ENCODE measurements around the gene KRTAP5-10.
"Not testable (repeated sequence)": the region's sequence is repeated elsewhere in the genome, so short reads cannot be mapped to it uniquely, and the experiment has no call there.

Gene KRTAP5-10

DNA sequence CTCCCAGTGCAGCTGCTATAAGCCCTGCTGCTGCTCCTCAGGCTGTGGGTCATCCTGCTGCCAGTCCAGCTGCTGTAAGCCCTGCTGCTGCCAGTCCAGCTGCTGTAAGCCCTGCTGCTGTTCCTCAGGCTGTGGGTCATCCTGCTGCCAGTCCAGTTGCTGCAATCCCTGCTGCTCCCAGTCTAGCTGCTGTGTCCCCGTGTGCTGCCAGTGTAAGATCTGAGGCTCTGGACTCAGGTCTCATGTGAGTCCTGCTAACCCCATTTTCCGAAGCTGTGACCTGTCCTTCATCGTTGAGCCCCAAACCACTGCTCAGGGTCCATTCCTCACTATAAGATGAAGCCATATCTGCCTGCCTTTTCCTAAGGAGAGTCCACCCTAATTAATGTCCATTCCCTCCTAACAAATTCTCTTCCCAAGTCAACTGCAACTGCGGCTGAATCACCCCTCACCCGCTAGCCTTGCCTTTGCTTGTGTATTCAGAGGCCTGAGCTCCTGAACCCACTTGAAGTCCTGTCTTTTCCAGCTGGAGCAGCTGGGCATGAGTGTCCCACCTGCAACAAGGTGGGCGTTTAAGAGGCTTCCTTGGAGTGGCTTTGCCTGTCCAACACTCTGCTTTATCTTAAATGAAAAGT lies 37.7 kb upstream of the KRTAP5-10 start:
- H3K4me3 ChIP-seq (replicated peaks in 1 of 2; ENCODE audit: low read depth in 2 of 2, low read length in 2 of 2), result no peak overlapping the region
- TF ChIP-seq CTCF (IDR thresholded peaks at IDR 0.05; ENCODE audit: low read depth, low read length), result no peak
- DNase-seq (ENCODE audit: low read depth in 2 of 2), result no peak

DNA sequence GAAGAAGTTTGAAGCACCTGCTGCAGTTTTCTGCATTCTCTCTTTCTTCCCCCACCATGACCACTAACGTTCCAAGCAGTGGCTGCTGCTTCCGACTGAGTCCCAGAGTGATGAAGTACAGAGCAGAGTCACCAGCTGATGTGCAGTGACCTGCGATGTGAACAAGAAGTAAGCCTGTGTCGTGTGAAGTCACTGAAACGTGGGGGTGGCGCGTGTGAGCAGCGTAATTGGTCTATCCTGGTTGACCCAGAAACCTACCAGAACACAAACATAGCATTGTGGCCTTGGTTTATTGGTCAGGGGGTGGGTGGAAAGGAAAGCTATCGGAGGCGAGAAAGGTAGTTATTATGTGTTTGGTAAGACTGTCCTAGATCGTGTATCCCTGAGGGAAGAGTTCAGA lies 34.8 kb upstream of the KRTAP5-10 start:
- no peak for TF ChIP-seq CTCF (IDR thresholded peaks at IDR 0.05; ENCODE audit: low read depth, low read length)
- no peak overlapping the region for H3K4me3 ChIP-seq (replicated peaks in 1 of 2; ENCODE audit: low read depth in 2 of 2, low read length in 2 of 2)
- no peak for DNase-seq (ENCODE audit: low read depth in 2 of 2)

- no peak for TF ChIP-seq CTCF (IDR thresholded peaks at IDR 0.05; ENCODE audit: low read depth, low read length)
- H3K4me3 ChIP-seq (replicated peaks in 1 of 2; ENCODE audit: low read depth in 2 of 2, low read length in 2 of 2), result no peak overlapping the region
- DNase-seq (ENCODE audit: low read depth in 2 of 2), result no peak
Measured at GRCh38 chr11:71532036-71532610, 33.2 kb upstream of the KRTAP5-10 start.

DNA sequence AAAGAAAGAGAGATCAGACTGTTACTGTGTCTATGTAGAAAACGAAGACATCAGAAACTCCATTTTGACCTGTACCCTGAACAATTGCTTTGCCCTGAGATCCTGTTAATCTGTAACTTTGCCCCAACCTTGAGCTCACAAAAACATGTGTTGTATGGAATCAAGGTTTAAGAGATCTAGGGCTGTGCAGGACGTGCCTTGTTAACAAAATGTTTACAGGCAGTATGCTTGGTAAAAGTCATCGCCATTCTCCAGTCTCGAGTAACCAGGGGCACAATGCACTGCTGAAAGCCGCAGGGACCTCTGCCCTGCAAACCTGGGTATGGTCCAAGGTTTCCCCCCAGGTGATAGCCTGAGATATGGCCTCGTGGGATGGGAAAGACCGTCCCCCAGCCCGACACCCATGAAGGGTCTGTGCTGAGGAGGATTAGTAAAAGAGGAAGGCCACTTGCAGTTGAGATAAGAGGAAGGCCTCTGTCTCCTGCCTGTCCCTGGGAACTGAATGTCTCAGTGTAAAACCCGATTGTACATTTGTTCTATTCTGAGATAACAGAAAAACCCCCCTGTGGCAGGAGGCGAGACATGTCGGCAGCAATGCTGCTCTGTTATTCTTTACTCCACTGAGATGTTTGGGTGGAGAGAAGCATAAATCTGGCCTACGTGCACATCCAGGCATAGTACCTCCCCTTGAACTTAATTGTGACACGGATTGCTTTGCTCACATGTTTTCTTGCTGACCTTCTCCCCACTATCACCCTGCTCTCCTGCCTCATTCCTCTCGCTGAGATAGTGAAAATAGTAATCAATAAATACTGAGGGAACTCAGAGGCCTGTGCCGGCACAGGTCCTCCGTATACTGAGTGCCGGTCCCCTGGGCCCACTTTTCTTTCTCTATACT lies 30.4 kb upstream of the KRTAP5-10 start:
- H3K4me3 ChIP-seq (replicated peaks in 1 of 2; ENCODE audit: low read depth in 2 of 2, low read length in 2 of 2); DNase-seq (ENCODE audit: low read depth in 2 of 2): not testable (repeated sequence)

DNA sequence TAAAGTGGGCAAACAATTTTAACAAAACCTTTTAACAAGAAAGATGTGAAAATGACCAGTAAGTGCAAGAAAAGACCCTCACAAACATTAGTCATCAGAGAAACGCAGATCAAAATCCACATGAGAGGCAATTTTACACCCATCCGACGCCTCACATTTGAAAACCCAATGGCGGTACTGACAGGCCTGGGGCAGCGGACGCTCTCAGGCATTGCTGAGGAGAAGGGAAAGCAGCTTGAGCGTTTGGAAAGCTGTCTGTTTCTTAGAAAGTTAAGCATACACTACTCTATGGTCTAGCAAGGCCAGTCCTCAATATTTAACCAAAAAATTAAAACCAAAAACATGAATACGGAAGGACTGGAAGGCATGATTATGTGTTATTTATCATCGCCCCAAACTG lies 29.5 kb upstream of the KRTAP5-10 start:
- no peak overlapping the region for H3K4me3 ChIP-seq (replicated peaks in 1 of 2; ENCODE audit: low read depth in 2 of 2, low read length in 2 of 2)
- DNase-seq (ENCODE audit: low read depth in 2 of 2), result no peak
- no peak for TF ChIP-seq CTCF (IDR thresholded peaks at IDR 0.05; ENCODE audit: low read depth, low read length)

DNA sequence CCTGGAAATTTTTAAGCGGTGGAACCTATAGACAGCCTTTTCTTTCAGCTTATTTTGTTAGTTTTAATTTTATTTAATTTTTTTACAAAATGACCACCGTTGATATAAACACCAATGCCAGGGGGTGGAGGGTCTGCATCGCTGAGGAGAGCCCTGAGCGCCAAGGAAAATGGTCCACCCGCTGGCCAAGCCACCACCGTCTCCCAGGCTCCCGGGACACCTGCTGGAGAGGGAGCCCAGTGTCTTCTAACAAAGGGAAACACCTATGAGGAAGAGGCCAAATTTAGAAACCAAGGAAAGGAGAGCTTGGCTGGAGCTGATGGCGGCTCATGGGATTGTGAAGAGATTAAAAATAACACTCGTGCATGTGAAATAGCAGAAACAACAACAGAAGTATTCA lies 27.8 kb upstream of the KRTAP5-10 start:
- H3K4me3 ChIP-seq (replicated peaks in 1 of 2; ENCODE audit: low read depth in 2 of 2, low read length in 2 of 2), result no peak overlapping the region
- no peak for TF ChIP-seq CTCF (IDR thresholded peaks at IDR 0.05; ENCODE audit: low read depth, low read length)
- no peak for DNase-seq (ENCODE audit: low read depth in 2 of 2)

- DNase-seq (ENCODE audit: low read depth in 2 of 2); H3K4me3 ChIP-seq (replicated peaks in 1 of 2; ENCODE audit: low read depth in 2 of 2, low read length in 2 of 2): not testable (repeated sequence)
Measured at GRCh38 chr11:71537977-71538665, 27.2 kb upstream of the KRTAP5-10 start, which contains the start of gene KRTAP5-8. Gene KRTAP5-8, plus strand, starts transcription at chr11:71538025. Its CDS starts 31 bp downstream, at chr11:71538056.

Data from cardiac fibroblast (primary cell).